HG02798 (cell line): ENCODE results near the gene BRICD5.
"Not testable (repeated sequence)": the region's sequence is repeated elsewhere in the genome, so short reads cannot be mapped to it uniquely, and the experiment has no call there.

Experiments used
- ATAC-seq: cut with Tn5 transposase; IDR thresholded peaks from one replicate; pipeline ENCODE4 v1.9.1; 2021; ENCODE audit warnings: mild to moderate bottlenecking; ENCODE audit not compliant: unreplicated experiment, poor library complexity

BRICD5 gene

DNA sequence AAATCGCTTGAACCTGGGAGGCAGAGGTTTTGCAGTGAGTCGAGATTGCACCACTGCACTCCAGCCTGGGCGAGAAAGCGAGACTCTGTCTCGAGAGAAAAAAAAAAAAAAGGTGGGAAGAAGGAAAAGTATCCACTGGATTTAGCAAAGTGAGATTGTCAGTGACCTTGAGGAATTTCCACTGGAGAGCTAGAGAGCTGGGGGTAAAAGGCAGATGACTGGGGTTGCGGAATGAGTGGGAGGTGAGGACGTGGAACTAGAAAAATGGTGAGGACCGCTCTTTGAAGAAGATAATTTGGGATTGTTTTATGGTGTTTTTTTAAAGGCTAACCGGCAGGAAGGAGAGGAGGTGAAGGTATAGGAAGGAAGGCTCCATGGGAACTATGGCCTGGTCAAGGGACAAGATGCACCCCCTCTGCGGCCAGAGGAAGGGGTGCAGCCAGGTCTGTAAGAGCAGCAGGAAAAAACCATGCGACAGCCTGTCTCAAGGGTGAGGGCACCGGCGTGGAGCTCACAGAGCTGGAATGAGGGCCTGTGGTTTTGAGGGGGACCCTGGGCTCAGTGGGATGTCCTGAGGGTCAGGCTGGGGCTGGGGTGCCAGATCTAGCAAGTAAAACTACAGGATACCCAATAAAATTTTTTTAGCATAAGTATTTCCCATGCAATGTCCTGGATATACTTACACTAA is 6.1 kb downstream of the BRICD5 start:
- ATAC-seq, result no peak

DNA sequence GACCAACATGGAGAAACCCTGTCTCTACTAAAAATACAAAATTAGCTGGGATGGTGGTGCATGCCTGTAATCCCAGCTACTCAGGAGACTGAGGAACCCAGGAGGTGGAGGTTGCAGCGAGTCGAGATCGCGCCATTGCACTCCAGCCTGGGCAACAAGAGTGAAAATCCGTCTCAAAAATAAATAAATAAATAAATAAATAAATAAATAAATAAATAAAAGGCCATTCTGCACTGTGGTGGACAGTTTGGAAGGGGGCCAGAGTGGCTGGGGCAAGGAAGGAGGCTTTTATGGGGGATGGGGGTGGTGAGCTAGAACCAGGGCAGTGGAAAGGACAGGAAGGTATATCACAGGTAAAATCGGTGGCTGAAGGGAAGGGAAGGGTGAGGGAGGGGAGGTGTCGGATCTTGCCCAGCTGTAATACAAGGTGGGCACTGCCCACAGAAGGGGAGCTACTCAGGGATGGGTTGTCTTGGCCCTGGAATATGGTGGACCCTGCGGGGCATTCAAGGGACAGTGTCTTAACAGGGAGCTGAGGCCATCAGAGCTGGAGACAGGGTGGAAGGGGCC is 7.5 kb downstream of the BRICD5 start:
- ATAC-seq, result not testable (repeated sequence)

DNA sequence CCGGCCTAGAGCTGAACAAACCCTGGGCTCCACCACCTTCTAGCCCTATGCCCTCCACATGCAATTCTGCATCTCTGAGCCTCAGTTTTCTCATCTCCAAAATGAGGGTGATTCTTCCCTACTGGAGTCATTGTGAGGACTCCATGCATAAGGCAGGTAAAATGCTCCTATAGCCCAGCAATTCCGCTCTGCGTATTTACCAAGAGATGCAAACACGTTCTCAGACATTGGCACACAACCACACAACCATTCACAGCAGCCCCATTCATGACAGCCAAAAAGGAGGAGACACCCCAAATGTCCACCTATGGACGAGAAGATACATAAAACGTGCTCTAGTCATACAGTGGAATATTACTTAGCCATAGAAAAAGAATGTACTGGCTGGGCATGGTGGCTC is 10.3 kb downstream of the BRICD5 start:
- no peak for ATAC-seq

DNA sequence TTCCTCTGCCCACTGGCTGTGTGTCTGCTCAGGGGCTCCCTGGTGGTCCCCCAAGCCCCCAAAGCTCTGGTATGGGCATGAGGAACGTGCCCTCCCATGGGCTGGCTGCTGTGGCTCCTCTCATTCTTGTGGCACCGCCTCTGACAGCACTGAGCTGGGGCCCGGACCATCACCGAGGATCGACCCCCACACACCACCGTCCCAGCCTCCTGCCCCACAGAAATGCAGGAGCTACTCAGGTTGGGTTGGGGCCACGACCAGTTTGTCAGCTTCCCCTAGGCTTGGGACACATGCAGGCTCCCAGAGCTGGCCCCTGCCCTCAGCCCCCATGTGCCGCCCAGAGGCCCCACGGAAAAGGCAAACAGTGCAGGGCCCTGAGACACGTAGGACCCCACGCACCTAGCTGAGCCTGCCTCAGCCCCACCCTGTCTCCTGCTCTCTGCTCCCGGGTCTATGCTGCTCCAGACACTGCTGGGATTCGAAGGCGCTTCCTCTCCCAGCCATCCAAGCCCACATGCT is 11.0 kb downstream of the BRICD5 start:
- no peak for ATAC-seq

DNA sequence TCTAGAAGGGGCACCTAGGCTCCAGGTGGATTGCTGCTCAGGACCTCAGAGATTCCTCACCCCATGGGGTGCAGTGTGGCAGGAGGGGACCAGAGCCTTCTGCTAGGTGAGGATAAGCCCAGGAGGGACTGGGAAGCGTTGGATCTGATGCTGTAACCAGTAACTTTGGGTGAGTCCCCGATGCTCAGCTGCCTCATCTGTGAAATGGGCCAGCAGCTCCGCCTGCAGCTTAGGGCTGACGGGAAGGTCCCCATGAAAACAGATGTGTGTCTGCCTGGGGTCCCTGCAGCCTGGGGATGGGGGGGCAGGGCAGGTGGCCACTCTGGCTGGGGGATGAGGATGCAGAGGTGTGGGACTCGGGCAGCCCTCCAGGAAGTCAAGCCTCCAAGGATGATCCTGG is 11.6 kb downstream of the BRICD5 start:
- no peak for ATAC-seq

- no peak for ATAC-seq
These were observed 12.4 kb downstream of the BRICD5 start for GRCh38 chr16:2198283-2198682.

- ATAC-seq, result no peak
These were observed 12.9 kb downstream of the BRICD5 start for GRCh38 chr16:2197765-2198164.

- no peak for ATAC-seq
These were observed 13.6 kb downstream of the BRICD5 start for GRCh38 chr16:2196981-2197511.

- ATAC-seq, result no peak
These were observed 14.3 kb downstream of the BRICD5 start, which contains the start of gene CASKIN1 for GRCh38 chr16:2196162-2196980. CASKIN1 (minus strand) TSS chr16:2196605; CDS start chr16:2196432, 173 bp downstream.

- ATAC-seq, result no peak
These were observed 15.1 kb downstream of the BRICD5 start for GRCh38 chr16:2195322-2196161.

DNA sequence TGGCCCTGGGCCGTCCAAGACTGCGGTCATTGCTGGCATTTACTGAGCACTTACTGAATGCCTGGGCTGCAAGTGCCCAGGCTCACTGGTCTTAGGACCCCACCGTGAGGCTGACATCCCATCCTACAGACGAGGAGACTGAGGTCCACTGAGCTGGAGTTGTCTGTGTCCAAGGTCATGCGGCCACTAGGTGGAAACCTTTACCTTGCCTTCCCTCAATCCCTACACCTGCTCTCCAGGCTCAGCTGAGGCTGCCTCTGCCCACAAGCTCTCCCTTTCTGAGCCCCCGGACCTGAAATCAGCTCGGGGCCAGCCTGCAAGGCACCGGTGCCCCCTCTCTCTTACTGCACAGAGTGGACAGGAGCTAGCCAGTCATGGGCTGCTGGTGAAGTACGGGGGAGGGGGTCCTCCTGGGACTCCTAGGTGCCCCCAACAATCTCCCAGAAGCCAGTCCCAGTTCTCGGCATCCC is 15.8 kb downstream of the BRICD5 start:
- no peak for ATAC-seq

DNA sequence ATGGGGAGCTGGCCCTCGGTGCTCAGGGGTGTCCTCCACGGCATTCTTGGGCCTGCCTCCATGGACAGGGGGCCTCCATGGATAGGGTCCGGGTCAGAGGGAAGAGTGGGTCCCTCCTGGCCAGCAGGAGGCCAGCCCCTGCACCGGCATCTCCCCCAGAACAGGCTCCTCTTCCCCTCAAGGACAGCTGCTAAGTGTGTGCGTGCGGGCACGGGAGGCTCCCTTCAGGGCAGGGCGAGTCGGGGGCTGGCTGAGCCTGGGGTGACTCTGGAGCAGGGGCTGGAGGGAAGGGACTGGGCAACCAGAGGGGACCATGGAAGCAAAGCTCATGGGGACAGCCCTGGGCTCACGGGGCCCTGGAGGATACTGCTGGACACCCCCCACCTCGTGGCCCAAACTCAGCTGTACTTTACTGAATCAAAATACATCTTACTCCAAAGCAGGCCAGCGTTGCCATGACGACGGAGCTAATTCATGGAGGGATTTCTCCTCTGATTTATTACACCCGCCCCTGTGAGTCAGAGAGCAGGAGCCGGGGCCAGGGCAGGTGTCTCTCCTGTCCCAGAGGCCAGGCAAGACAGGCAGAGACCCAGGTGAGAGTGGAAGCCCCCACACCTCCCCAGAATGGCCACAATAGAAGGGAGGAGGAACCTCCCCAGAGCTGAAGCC is 16.4 kb downstream of the BRICD5 start:
- no peak for ATAC-seq

DNA sequence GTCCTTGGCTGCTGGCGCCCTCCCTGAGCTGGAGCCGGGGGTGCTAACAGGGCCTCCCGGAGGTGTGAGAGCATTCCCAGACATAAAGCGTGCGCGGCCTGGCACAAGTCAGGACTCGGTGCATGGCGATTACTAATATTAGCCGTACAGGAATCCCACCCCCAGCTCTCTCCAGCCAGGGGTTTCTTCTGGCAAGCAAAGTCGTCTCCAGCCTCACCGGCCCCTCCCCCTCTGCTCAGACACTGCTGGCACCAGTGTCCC is 19.3 kb downstream of the BRICD5 start:
- no peak for ATAC-seq

GRCh38 chr16:2190659-2191445 is 19.8 kb downstream of the BRICD5 start:
- no peak for ATAC-seq

DNA sequence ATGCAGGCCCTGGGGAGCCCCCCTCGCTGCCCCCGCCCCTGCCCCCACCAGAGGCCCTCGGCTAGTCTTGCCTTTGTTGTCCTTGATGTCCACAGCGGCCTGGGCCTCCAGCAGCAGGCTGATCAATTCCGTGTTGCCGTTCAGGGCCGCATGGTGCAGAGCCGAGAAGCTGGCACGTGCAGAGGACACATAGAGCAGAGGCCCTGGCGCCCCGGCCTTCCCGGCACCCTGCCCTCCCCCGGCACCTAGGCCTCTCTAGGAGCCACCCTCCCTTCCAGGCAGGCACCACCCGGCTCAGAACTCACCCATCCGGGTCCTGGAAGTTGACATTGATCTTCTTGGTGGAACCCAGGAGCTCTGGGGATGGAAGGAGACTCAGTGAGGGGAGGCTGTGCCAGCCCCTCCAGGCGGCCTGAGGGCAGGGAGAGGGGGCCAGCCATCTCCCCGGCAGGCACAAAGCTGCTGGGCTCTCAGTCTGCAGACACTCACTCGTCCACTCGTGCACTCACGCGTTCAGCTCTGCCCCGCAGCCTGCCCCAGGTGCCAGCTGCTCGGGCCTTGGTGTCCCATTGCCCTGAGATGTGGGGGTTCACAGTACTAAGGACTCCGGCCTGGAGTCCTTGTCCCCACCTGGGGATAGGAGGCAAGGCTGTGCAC is 20.5 kb downstream of the BRICD5 start:
- no peak for ATAC-seq

GRCh38 chr16:2189252-2189893 is 21.3 kb downstream of the BRICD5 start:
- ATAC-seq, result no peak

- ATAC-seq, result no peak
These were observed 22.3 kb downstream of the BRICD5 start for GRCh38 chr16:2188395-2188794.

GRCh38 chr16:2187212-2187611 is 23.5 kb downstream of the BRICD5 start:
- ATAC-seq, result no peak
